KMS-11 (cell line): ENCODE results near the gene KIZ.

ENCODE experiments used
- H2AFZ ChIP-seq: fragments of 200-600 bp; sonication (generic); 2 replicates; pipeline ENCODE4 v1.6.1; 2016; ENCODE audit warnings: antibody characterized with exemption, mixed run types, low read depth
- H3K27ac ChIP-seq: fragments of 200-600 bp; sonication (generic); 2 replicates; pipeline ENCODE4 v1.6.1; 2016; ENCODE audit warnings: mild to moderate bottlenecking, mixed run types
- H3K27me3 ChIP-seq: fragments of 200-600 bp; sonication (generic); 2 replicates; pipeline ENCODE4 v1.6.1; 2017; ENCODE audit warnings: mild to moderate bottlenecking, low read depth, mixed run types, moderate library complexity; ENCODE audit not compliant: insufficient read depth
- H3K36me3 ChIP-seq: fragments of 200-600 bp; sonication (generic); 2 replicates; pipeline ENCODE4 v1.6.1; 2017; ENCODE audit warnings: mild to moderate bottlenecking, mixed run types; ENCODE audit not compliant: insufficient read depth
- H3K4me1 ChIP-seq: fragments of 200-600 bp; sonication (generic); 2 replicates; pipeline ENCODE4 v1.6.1; 2016; ENCODE audit warnings: mild to moderate bottlenecking, low read depth, mixed run types; ENCODE audit not compliant: poor library complexity, severe bottlenecking
- H3K4me2 ChIP-seq: fragments of 200-600 bp; sonication (generic); 2 replicates; pipeline ENCODE4 v1.7.0; 2016; ENCODE audit warnings: mild to moderate bottlenecking, mixed run types
- H3K4me3 ChIP-seq: fragments of 200-600 bp; sonication (generic); IDR thresholded peaks from 2 replicates; pipeline ENCODE4 v1.6.1; 2017; ENCODE audit warnings: low read depth, low read length, mixed read lengths; ENCODE audit not compliant: insufficient read depth
- H3K79me2 ChIP-seq: fragments of 200-600 bp; sonication (generic); 2 replicates; pipeline ENCODE4 v1.6.1; 2016; ENCODE audit warnings: low read depth, mixed run types; ENCODE audit not compliant: insufficient read depth
- H3K9ac ChIP-seq: fragments of 200-600 bp; sonication (generic); 2 replicates; pipeline ENCODE4 v1.6.1; 2016; ENCODE audit warnings: mild to moderate bottlenecking, mixed run types
- H4K20me1 ChIP-seq: fragments of 200-600 bp; sonication (generic); 2 replicates; pipeline ENCODE4 v1.6.1; 2016; ENCODE audit warnings: mild to moderate bottlenecking, mixed run types; ENCODE audit not compliant: insufficient read depth
- CTCF ChIP-seq: fragments of 200-600 bp; sonication (generic); conservative IDR thresholded peaks from 2 replicates; pipeline ENCODE4 v1.6.1; 2017; ENCODE audit warnings: low read depth, mild to moderate bottlenecking, antibody characterized with exemption, low read length, moderate library complexity, mixed read lengths

The KIZ gene

GRCh38 chr20:21114584-21114983 lies 11.3 kb upstream of the KIZ start:
- H3K4me3 ChIP-seq: no peak overlapping the region
- TF ChIP-seq CTCF: no peak
- no peak overlapping the region for H3K27ac ChIP-seq
- no peak overlapping the region for H2AFZ ChIP-seq
- no peak overlapping the region for H3K9ac ChIP-seq
- no peaks in the 10 kb centered on the region for H3K27me3 ChIP-seq
- H3K4me1 ChIP-seq: no peaks in the 10 kb centered on the region
- no peaks in the 10 kb centered on the region for H3K36me3 ChIP-seq
- H3K4me2 ChIP-seq: no peak overlapping the region
- H4K20me1 ChIP-seq: no peaks in the 10 kb centered on the region
- no peaks in the 10 kb centered on the region for H3K79me2 ChIP-seq

DNA sequence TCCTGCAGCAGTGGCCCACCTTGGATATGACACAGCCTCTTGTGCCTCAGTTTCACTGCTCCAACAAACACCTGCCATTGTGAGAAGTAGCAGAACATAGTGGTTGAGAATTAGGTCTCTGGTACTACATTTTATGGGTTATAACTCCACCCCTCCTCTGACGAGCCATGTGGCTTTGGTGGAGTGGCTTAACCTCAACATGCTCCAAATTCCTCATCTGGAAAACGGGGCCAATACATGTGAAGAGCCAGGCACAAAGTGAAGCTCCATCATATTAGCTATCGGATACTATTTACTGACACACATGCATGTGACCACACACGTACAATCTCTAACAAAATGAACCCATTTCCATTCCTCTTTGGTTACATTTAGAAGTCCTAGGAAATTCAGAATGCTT lies 8.4 kb upstream of the KIZ start:
- no peak for TF ChIP-seq CTCF
- Histone ChIP-seq H3K9ac (no peak overlapping the region), H3K4me3 (no peak overlapping the region), H3K27me3 (no peaks in the 10 kb centered on the region), H4K20me1 (no peaks in the 10 kb centered on the region), H2AFZ (no peak overlapping the region), H3K79me2 (no peaks in the 10 kb centered on the region), H3K4me1 (no peaks in the 10 kb centered on the region), H3K27ac (no peak overlapping the region), H3K4me2 (no peak overlapping the region), H3K36me3 (no peaks in the 10 kb centered on the region)

GRCh38 chr20:21118138-21118537 lies 7.7 kb upstream of the KIZ start:
- TF ChIP-seq CTCF: no peak
- H2AFZ ChIP-seq: no peak overlapping the region

GRCh38 chr20:21118782-21119181 lies 7.1 kb upstream of the KIZ start:
- Histone ChIP-seq H3K4me2 (no peak overlapping the region), H3K4me3 (no peak overlapping the region), H3K36me3 (no peaks in the 10 kb centered on the region), H3K9ac (no peak overlapping the region), H4K20me1 (no peaks in the 10 kb centered on the region), H3K4me1 (no peaks in the 10 kb centered on the region), H2AFZ (no peak overlapping the region), H3K27me3 (no peaks in the 10 kb centered on the region), H3K27ac (no peak overlapping the region), H3K79me2 (no peaks in the 10 kb centered on the region)
- no peak for TF ChIP-seq CTCF

More at GRCh38 chr20:21118138-21118537, 7.7 kb upstream of the KIZ start:
- Histone ChIP-seq H3K79me2 (no peaks in the 10 kb centered on the region), H3K36me3 (no peaks in the 10 kb centered on the region), H4K20me1 (no peaks in the 10 kb centered on the region), H3K4me2 (no peak overlapping the region), H3K4me1 (no peaks in the 10 kb centered on the region), H3K4me3 (no peak overlapping the region), H3K27me3 (no peaks in the 10 kb centered on the region), H3K27ac (no peak overlapping the region), H3K9ac (no peak overlapping the region)
